Panc1 (cell line): ENCODE measurements around the gene LARGE2. TPM values are rescaled to one million over a fixed set of nuclear protein-coding genes. Genes with fewer than 3 reads are reported as not detected.

Experiments used
- ATAC-seq: fragments of 200-7000 bp; cut with Tn5 transposase; 2 replicates; pipeline ENCODE4 v1.9.1; 2020; ENCODE audit warnings: mild to moderate bottlenecking, moderate library complexity
- BruUV-seq: library from RNA; stranded (reverse); fragments of 400-500 nt; replicated peaks from 2 replicates; lab custom pipeline; 2021; lab: Mats Ljungman, UMichigan
- CTCF ChIA-PET: fragments of 300-600 bp; sonication (Branson Sonifier 250); formaldehyde crosslinking; loops from one replicate; lab custom pipeline; 2022; ENCODE audit warnings: antibody characterized with exemption; lab: Charles Lee
- POLR2A ChIA-PET: fragments of 300-600 bp; sonication (Branson Sonifier 250); formaldehyde crosslinking; loops from one replicate; lab custom pipeline; 2022; ENCODE audit warnings: antibody characterized with exemption; lab: Charles Lee
- DNase-seq: peaks from one replicate; pipeline ENCODE4 v3.0.0-alpha.2; 2010; ENCODE audit warnings: low read depth, low spot score
- H3K27ac ChIP-seq: 2 replicates; pipeline ENCODE4 v1.5.1; 2011; ENCODE audit warnings: mild to moderate bottlenecking, low read length, inconsistent platforms
- H3K27me3 ChIP-seq: fragments of 200-500 bp; sonication (Bioruptor generic); 2 replicates; pipeline ENCODE4 v1.6.0; 2014; ENCODE audit warnings: low read length, inconsistent platforms; ENCODE audit not compliant: control insufficient read depth, insufficient read depth
- H3K36me3 ChIP-seq: fragments of 200-500 bp; sonication (Bioruptor generic); 2 replicates; pipeline ENCODE4 v1.5.1; 2014; ENCODE audit warnings: inconsistent platforms, mild to moderate bottlenecking, low read length, moderate library complexity; ENCODE audit not compliant: control insufficient read depth, insufficient read depth
- H3K4me1 ChIP-seq: 2 replicates; pipeline ENCODE4 v1.5.1; 2011; ENCODE audit warnings: inconsistent platforms, mild to moderate bottlenecking, low read length, moderate library complexity; ENCODE audit not compliant: control insufficient read depth, insufficient read depth
- H3K4me3 ChIP-seq, 2 experiments: 2 replicates each; pipeline ENCODE4 v1.5.1; 2011 to 2012; ENCODE audit warnings: low read depth in 2 of 2, low read length in 2 of 2, mild to moderate bottlenecking in 2 of 2, inconsistent platforms in 1 of 2, moderate library complexity in 1 of 2
- H3K9me3 ChIP-seq: fragments of 200-500 bp; sonication (Bioruptor generic); 2 replicates; pipeline ENCODE4 v1.5.1; 2014; ENCODE audit warnings: low read depth, mild to moderate bottlenecking, inconsistent platforms, low read length, moderate library complexity; ENCODE audit not compliant: control insufficient read depth, insufficient read depth
- CTCF ChIP-seq: fragments of 450-650 bp; IDR thresholded peaks from 2 replicates; pipeline ENCODE4 v1.5.1; 2017; ENCODE audit warnings: mild to moderate bottlenecking
- POLR2AphosphoS5 ChIP-seq: IDR thresholded peaks from 2 replicates; pipeline ENCODE4 v1.6.1; 2012; ENCODE audit warnings: mild to moderate bottlenecking, low read depth, low read length, moderate library complexity
- SIN3A ChIP-seq: IDR thresholded peaks from 2 replicates; pipeline ENCODE4 v1.6.1; 2012; ENCODE audit warnings: low read depth, mild to moderate bottlenecking, low read length, moderate library complexity, borderline replicate concordance; ENCODE audit not compliant: insufficient read depth
- TCF7L2 ChIP-seq: IDR thresholded peaks from 2 replicates; pipeline ENCODE4 v1.6.1; 2011; ENCODE audit warnings: mild to moderate bottlenecking, low read depth, low read length, inconsistent platforms
- in situ Hi-C: cut with HindIII; loops from 2 replicates; pipeline ENCODE4 v1.10.0; 2016; ENCODE audit warnings: low sequenced_read_pairs, low pct_unique_long_range_greater_than_20kb
- intact Hi-C: fragments of 100-400 bp; cut with micrococcal nuclease; formaldehyde crosslinking; loops from one replicate; pipeline ENCODE4 v1.10.0; 2022; ENCODE audit not compliant: unreplicated experiment
- total RNA-seq: library from RNA; stranded (reverse); gene quantifications from one replicate; pipeline ENCODE4 v1.2.1, GENCODE V29; 2021; ENCODE audit not compliant: unreplicated experiment
- TF ChIP-seq, protein P1 (sequence below), 2 experiments: IDR thresholded peaks; 2 replicates each; pipeline ENCODE4 v1.6.1; 2011 to 2012; ENCODE audit warnings: low read depth in 2 of 2, control low read depth in 1 of 2, low read length in 1 of 2, mild to moderate bottlenecking in 1 of 2, moderate library complexity in 1 of 2; ENCODE audit not compliant: insufficient read depth in 1 of 2

Gene LARGE2
- total RNA-seq, 1 experiment from 2014 or later, result 1.4 TPM

- POLR2A ChIA-PET, result interaction anchor here (0.6 kb wide), 2 partner anchors 72 to 446 kb away, joined by 3 read pairs; no protein-coding TSS in a partner anchor
- H3K27ac ChIP-seq, result peak overlapping the region; percentile 94
- no peak for TF ChIP-seq POLR2AphosphoS5
- TF ChIP-seq CTCF, result no peak
- no peak for TF ChIP-seq SIN3A
- no peak for TF ChIP-seq TCF7L2
- TF ChIP-seq, protein P1, sequence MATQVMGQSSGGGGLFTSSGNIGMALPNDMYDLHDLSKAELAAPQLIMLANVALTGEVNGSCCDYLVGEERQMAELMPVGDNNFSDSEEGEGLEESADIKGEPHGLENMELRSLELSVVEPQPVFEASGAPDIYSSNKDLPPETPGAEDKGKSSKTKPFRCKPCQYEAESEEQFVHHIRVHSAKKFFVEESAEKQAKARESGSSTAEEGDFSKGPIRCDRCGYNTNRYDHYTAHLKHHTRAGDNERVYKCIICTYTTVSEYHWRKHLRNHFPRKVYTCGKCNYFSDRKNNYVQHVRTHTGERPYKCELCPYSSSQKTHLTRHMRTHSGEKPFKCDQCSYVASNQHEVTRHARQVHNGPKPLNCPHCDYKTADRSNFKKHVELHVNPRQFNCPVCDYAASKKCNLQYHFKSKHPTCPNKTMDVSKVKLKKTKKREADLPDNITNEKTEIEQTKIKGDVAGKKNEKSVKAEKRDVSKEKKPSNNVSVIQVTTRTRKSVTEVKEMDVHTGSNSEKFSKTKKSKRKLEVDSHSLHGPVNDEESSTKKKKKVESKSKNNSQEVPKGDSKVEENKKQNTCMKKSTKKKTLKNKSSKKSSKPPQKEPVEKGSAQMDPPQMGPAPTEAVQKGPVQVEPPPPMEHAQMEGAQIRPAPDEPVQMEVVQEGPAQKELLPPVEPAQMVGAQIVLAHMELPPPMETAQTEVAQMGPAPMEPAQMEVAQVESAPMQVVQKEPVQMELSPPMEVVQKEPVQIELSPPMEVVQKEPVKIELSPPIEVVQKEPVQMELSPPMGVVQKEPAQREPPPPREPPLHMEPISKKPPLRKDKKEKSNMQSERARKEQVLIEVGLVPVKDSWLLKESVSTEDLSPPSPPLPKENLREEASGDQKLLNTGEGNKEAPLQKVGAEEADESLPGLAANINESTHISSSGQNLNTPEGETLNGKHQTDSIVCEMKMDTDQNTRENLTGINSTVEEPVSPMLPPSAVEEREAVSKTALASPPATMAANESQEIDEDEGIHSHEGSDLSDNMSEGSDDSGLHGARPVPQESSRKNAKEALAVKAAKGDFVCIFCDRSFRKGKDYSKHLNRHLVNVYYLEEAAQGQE (IDR thresholded peaks at IDR 0.05; ENCODE audit: insufficient read depth in 1 of 2, low read depth in 2 of 2, low read length in 1 of 2), result no peak
- ATAC-seq (peak; percentile 0; the same call in 1 of the 2 replicates), DNase-seq (no peak)
- peaks cover 11% of the 10 kb centered on the region for H3K4me1 ChIP-seq
- no peaks in the 10 kb centered on the region for H3K9me3 ChIP-seq
- intact Hi-C loops, result no loop called here
- peaks cover 9% of the 10 kb centered on the region for H3K36me3 ChIP-seq
- peak overlapping the region; percentile 95 to 100 for H3K4me3 ChIP-seq
- TSS peak; percentile 78 for BruUV-seq
- CTCF ChIA-PET, result interaction anchor here (0.7 kb wide), 1 partner anchor 199 kb away, joined by 3 read pairs; no protein-coding TSS in a partner anchor
- H3K27me3 ChIP-seq, result no peaks in the 10 kb centered on the region
- in situ Hi-C loops, result no loop called here
Observed at GRCh38 chr11:45917286-45917622, 5.2 kb upstream of the LARGE2 start.

DNA sequence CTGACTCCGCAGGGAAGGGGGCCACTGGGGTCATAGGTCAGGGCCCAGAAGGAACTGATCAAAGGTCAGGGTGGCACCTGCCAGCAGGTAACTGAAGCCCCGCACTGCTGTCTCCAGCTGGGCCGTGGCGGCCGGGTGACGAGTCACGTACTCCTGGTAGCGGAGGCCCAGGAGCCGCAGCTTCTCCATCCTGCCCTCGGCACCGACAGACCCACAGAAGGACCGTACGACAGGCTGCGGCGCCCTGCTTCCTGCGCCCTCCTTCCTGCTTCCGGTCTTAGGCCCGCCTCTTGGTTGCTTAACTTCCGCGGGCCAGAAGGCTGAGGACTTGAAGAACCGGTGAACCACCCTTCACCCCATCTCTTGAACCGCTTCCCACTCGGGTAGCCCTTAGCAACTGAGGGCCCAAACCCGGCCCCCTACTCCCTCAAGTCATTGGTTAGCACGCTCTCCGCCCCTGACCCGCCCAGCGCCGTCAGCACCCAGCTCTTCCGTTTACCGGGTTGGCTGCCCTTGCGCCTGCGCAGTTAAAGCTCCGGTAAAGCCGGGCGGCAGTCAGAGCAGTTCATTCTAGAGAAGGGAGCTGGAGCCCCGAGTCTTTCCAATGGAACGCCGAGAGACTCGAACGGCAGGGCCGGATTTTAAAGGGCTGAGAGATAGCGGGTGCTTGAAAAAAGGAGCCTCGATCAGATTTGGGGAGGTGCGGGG is 4.7 kb upstream of the LARGE2 start, which contains the start of gene PEX16:
Gene PEX16, minus strand, starts transcription at position 255 of the 708 bp plus-strand sequence. Its CDS starts 66 bp downstream, at position 189.
- BruUV-seq, result no TSS peak
- Histone ChIP-seq H3K4me3 (peak within 1 kb of the TSS; percentile 95 to 100), H3K36me3 (peaks cover 9% of the 10 kb centered on the region), H3K9me3 (no peaks in the 10 kb centered on the region), H3K27me3 (no peaks in the 10 kb centered on the region), H3K4me1 (peaks cover 11% of the 10 kb centered on the region), H3K27ac (peak within 1 kb of the TSS; percentile 94)
- POLR2A ChIA-PET, result interaction anchor here (0.6 kb wide), 2 partner anchors 73 to 446 kb away, joined by 3 read pairs; no protein-coding TSS in a partner anchor
- CTCF ChIA-PET, result interaction anchor here (0.7 kb wide), 1 partner anchor 198 kb away, joined by 3 read pairs; no protein-coding TSS in a partner anchor
- intact Hi-C loops (no loop called here), in situ Hi-C loops (no loop called here)
- ATAC-seq (peak; percentile 91), DNase-seq (peak; percentile 88)
- TF ChIP-seq TCF7L2, result no peak
- peak; percentile 77 for TF ChIP-seq POLR2AphosphoS5
- TF ChIP-seq, protein P1 (IDR thresholded peaks at IDR 0.05; ENCODE audit: insufficient read depth in 1 of 2, low read depth in 2 of 2, low read length in 1 of 2), result 0 out of 4 replicates have a peak, but pooled peaks of 1 of the 2 experiments have one; percentile 38
